ENCODE results near the gene FASN. TPM values are rescaled to one million over a fixed set of nuclear protein-coding genes. Genes with fewer than 3 reads are reported as not detected.

FASN gene
- total RNA-seq, 6 experiments from 2014 or later = 76.5 to 290 (median 217) TPM

DNA sequence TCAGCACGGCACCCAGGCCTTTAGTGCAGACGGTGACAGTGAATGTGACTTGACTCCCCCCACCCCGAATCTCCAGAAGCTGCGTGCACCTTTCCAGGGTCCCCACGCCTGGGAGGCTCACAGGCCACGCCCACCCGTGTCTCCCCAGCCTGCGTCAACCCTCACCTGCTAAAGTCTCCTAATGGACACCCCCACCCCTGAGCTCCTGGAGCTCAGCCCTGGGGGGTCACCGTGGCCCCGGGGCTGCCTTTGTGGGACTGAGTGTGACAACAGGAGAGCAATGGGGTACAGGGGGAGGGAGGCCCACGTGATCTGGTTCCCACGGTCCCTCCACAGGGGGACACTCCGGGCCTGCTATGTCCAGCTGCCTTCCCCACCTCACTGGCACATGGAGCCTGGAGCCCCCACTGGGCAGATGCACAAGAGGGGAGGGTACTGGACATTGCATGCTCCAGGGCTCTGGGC lies 7.4 kb upstream of the FASN start:
- no peaks in the 10 kb centered on the region for H3K9me3 ChIP-seq
- intact Hi-C loops (cut with DNase I) = no loop called here
- DNase-seq (no peak), ATAC-seq (no peak)
- no peak for TF ChIP-seq POLR2A (IDR thresholded peaks at IDR 0.05)
- TF ChIP-seq, protein P1, sequence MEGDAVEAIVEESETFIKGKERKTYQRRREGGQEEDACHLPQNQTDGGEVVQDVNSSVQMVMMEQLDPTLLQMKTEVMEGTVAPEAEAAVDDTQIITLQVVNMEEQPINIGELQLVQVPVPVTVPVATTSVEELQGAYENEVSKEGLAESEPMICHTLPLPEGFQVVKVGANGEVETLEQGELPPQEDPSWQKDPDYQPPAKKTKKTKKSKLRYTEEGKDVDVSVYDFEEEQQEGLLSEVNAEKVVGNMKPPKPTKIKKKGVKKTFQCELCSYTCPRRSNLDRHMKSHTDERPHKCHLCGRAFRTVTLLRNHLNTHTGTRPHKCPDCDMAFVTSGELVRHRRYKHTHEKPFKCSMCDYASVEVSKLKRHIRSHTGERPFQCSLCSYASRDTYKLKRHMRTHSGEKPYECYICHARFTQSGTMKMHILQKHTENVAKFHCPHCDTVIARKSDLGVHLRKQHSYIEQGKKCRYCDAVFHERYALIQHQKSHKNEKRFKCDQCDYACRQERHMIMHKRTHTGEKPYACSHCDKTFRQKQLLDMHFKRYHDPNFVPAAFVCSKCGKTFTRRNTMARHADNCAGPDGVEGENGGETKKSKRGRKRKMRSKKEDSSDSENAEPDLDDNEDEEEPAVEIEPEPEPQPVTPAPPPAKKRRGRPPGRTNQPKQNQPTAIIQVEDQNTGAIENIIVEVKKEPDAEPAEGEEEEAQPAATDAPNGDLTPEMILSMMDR (IDR thresholded peaks at IDR 0.05) = no peak
- H3K27me3 ChIP-seq = no peaks in the 10 kb centered on the region
- peak overlapping the region in 1 of 3 donors; percentile 19 for H3K4me3 ChIP-seq
- WGBS (ENCODE audit: insufficient coverage, low coverage, low lambda C conversion rate, missing lambda C conversion rate) = 60% methylated on average over 2 of the region's 13 CpGs
- peaks cover 0 to 95% (median 45%) of the 10 kb centered on the region in 4 donors for H3K4me1 ChIP-seq
- H3K27ac ChIP-seq = peak overlapping the region; percentile 55 to 99 (median 99)
- H3K36me3 ChIP-seq = no peaks in the 10 kb centered on the region

DNA sequence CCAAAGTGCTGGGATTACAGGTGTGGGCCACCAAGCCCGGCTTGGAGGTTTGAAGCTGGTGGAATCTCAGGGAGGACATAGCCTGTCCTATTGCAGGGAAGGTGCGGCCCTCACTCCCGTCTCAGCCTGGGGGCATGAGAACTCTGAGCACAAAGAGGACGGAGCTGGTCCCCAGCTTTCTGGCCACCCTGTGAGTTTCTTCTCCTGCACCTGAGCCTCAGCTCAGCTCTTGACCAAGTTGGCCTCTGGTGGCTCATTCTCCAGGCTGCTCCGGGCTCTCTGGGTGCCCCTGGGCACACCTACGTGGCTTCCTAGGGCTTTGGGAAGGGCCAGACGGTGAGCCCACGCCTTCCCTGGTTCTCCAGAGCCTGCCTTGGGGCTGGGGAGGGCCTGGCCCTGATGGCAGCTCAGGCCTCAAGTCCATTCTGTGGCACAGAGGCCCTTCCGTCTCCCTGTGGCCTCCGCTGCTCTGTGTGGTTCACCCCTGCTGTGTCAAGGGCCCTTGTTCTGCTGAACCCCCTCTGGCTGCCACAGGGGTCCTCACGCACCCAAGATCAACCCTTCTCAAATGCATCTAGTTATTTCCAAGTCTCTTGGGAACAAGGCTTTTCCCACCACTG lies 6.9 kb upstream of the FASN start:
- WGBS (ENCODE audit: insufficient coverage, low coverage, low lambda C conversion rate, missing lambda C conversion rate) = 86% methylated on average over 6 of the region's 11 CpGs
- Histone ChIP-seq H3K27me3 (no peaks in the 10 kb centered on the region), H3K4me1 (peaks cover 0 to 95% (median 46%) of the 10 kb centered on the region in 4 donors), H3K4me3 (no peak overlapping the region), H3K36me3 (no peaks in the 10 kb centered on the region), H3K9me3 (no peaks in the 10 kb centered on the region), H3K27ac (peak overlapping the region; percentile 79 to 99 (median 99))
- no peak for ATAC-seq
- DNase-seq = peak in 2 of 3 donors; percentile 17 to 43
- intact Hi-C loops (cut with DNase I) = no loop called here
- no peak for TF ChIP-seq POLR2A (IDR thresholded peaks at IDR 0.05)

DNA sequence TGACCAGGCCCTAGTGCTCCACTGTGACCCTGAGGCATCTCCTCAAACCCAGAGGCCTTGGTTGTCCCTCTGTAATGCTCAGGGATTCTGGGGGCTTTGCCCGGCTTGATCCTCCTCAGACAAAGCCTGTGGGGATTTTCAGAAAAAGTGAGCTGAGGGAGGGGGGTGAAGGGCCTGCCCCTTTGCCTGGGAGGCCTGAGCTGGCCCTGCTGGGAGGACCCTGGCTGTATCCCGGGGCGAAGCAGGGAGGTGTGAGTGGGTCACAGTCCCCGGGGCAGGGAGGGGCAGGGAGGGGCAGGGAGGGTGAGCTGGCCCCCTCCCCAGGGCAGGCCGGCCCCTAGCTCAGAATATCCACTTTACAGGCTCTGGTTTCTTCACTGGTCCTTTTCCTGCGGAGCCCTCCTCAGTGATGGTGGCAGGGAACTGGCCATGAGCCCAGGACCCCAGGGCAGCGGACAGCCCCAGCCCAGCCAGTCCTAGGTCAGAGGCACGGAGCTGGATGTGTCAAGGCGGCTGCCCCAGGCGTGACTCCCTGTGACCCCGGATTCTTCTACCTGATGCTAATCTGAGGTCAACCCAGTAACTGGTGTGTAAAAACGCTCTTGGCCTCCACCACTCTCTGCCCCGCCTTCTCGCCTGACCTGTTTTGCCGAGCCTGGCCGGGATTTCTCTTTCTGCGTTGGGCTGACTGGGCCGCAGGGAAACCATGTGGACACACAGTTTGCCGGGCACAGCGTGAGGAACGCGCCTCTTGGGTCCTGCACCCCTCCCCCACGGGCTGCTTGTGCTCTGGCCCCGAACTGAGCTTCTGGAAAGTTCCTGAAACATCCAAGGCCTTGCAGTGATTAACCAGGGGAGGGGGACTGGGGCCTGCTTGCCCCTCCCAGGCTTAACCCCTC lies 5.8 kb upstream of the FASN start:
- 14% methylated on average over 7 of the region's 24 CpGs for WGBS (ENCODE audit: insufficient coverage, low coverage, low lambda C conversion rate, missing lambda C conversion rate)
- peak; percentile 30 to 37 (median 31) for ATAC-seq
- H3K9me3 ChIP-seq = no peaks in the 10 kb centered on the region
- intact Hi-C loops (cut with DNase I) = no loop called here
- no peaks in the 10 kb centered on the region for H3K27me3 ChIP-seq
- peaks cover 0 to 95% (median 46%) of the 10 kb centered on the region in 4 donors for H3K4me1 ChIP-seq
- no peak overlapping the region for H3K4me3 ChIP-seq
- no peaks in the 10 kb centered on the region for H3K36me3 ChIP-seq
- DNase-seq = peak; percentile 87 to 96 (median 96)
- peak; percentile 39 for TF ChIP-seq POLR2A (IDR thresholded peaks at IDR 0.05)
- TF ChIP-seq, protein P1 (IDR thresholded peaks at IDR 0.05) = no peak
- peak overlapping the region; percentile 79 to 99 (median 99) for H3K27ac ChIP-seq

DNA sequence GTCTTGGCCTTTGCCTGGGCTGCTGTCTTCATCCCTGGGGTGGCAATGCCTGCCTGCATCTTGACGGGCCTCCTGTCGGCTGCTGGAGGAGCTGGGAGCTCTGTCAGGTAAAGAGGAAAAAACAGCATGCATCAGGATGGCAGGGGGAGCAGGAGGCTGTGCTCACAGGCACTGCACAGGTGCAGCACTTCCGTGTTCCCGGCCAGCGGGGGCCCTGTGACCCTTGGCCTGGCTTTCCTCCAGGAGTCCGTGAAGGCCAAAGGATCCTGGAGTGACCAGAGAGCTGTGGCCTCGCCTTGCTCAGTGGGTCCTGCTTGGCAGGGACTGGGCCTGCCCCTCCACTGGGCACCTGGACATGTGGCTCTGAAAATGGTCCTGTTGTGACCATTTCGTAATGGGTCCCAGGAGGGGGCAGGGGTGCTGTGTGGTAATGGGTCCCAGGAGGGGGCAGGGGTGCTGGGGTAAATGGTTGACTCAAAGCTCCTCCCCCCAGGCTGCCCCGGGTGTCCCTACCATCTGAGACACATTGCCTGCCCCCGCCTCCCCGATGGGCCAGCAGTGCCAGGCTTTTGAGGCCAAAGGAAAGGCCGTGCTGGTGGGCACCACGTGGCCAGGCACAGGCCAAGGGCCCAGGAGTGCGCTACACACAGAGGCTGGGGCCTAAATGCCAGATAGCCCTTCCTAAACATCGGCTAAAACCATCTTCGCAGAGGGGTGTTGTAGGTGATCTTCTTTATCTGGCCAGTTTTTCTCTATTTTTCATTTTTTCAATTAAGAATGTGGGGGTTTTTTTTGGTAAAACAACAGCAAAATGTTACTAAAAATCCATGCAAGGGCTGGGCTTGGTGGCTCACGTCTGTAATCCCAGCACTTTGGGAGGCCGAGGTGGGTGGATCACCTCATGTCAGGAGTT lies 4.0 kb upstream of the FASN start:
- H3K27ac ChIP-seq = peak overlapping the region; percentile 79 to 99 (median 99)
- peak; percentile 88 to 98 (median 97) for DNase-seq
- intact Hi-C loops (cut with DNase I) = no loop called here

More for the DNA sequence above, 4.0 kb upstream of the FASN start:
- Histone ChIP-seq H3K9me3 (no peaks in the 10 kb centered on the region), H3K4me3 (peak overlapping the region in 2 of 3 donors; percentile 31 to 39), H3K36me3 (no peaks in the 10 kb centered on the region), H3K27me3 (no peaks in the 10 kb centered on the region), H3K4me1 (peaks cover 0 to 79% (median 39%) of the 10 kb centered on the region in 4 donors)
- ATAC-seq = peak; percentile 35 to 63 (median 42)
- no peak for TF ChIP-seq POLR2A (IDR thresholded peaks at IDR 0.05)
- TF ChIP-seq, protein P1 (IDR thresholded peaks at IDR 0.05) = no peak
- 31% methylated on average over 9 of the region's 18 CpGs for WGBS (ENCODE audit: insufficient coverage, low coverage, low lambda C conversion rate, missing lambda C conversion rate)

Measured in right lobe of liver (tissue), 6 donors.